MV-4-11 (cell line): ENCODE data around the gene BCOR.
A peak's percentile ranks its signal among the peaks of the same experiment; 100 is the strongest.

Experiments
- DNase-seq: peaks from one replicate; lab custom pipeline; 2025; lab: John Stamatoyannopoulos, UW

Gene BCOR

DNA sequence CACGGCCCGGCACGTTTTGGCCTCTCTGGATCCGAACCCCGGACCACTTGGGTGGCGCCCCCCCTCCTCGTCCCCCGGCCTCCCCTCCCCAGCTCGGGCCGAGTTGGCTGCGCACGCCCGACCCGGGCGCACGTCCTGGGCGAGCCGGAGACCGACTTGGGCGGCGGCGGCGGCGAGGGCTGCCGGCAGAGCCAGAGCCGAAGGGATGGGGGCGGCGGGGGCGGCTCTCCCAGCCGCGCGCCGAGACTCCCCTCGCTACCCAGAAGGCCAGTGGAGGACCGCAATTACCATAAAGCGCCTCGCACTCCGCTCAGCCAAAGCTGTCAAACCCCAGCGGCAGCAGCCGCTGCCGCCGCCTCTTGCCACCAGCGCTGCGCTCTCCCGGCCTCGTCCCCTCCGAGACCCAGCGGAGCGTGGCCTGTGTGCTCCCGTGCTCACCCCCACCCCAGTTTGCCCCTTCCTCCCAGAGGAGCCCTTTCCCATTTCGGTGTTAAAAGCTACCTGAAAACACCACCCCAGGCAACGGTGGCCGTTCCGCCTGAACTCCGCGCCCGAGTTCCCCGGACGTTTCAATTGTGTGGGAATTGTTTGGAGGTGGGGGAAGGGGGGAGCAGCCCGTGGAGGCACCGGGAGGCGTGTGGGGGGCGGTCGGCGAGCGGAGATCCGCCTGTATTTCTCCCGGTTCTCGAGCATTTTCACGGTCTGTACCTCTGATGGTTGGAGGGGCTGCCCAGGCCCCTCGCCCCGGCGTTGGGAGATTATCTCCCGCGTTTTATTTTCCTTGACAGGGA, 701 bp upstream of the BCOR start:
- DNase-seq = peak; percentile 48

GRCh38 chrX:40097141-40097503, 636 bp downstream of the BCOR start:
- DNase-seq = no peak

DNA sequence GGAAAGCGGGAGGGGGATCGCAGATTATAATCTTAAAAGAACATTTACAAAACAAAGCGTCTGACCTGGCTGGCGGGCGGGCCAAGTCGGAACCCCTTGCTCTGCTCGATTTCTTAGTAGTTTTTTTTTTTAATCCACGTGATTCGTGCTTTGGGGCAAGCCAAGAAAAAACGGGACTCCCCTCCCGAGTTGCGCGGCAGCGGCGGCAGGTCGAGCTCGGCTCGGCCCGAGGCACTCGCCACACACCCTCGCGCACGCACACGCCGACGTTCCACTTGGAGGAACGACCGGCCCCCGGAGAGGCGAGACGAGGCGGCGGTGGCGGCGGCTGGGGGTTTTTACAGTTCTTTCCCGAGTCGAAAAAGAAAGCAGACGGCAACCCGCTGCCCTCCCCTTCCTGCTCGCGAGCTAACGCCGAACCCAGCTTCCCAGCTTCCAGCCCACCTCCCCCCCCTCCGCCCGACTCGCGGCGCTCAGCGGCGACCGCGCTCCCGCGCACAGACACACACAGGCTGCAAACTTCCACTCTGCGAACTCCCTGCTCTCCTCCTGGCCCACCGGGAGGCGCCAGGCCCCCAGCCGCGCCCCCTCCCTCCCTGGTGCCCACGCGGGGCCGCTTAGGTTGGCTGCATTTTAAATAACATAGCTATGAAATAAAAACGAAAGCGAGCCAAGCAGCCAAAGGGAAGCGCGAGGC, 1.2 kb downstream of the BCOR start:
- no peak for DNase-seq

- peak; percentile 53 for DNase-seq
Observed at GRCh38 chrX:40095583-40096394, 2.0 kb downstream of the BCOR start.

GRCh38 chrX:40094900-40095582, 2.7 kb downstream of the BCOR start:
- no peak for DNase-seq

- peak; percentile 37 for DNase-seq
Observed at GRCh38 chrX:40094041-40094899, 3.5 kb downstream of the BCOR start.

GRCh38 chrX:40093586-40093985, 4.2 kb downstream of the BCOR start:
- DNase-seq = no peak

- DNase-seq = no peak
Observed at GRCh38 chrX:40092808-40093435, 4.8 kb downstream of the BCOR start.

GRCh38 chrX:40091691-40092421, 5.9 kb downstream of the BCOR start:
- no peak for DNase-seq

DNA sequence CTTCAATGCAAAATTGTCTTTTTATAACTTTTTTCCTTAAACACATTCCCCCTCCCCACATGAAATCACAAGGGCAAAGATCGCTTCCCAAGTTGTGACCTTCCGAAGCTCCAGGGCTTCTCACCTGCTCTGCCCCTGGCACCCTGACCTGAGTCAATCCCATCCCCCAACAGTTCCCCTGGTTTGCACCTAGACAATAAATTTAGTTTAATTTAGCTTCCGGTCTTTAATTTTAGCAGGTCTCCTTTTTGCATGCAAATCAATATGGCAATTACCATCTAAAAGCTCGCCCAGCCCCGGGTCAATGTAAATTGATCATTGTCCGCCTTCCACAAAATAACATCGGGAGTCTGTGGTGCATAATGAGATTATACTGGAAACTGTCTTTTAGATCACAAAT, 6.8 kb downstream of the BCOR start:
- DNase-seq = no peak

DNA sequence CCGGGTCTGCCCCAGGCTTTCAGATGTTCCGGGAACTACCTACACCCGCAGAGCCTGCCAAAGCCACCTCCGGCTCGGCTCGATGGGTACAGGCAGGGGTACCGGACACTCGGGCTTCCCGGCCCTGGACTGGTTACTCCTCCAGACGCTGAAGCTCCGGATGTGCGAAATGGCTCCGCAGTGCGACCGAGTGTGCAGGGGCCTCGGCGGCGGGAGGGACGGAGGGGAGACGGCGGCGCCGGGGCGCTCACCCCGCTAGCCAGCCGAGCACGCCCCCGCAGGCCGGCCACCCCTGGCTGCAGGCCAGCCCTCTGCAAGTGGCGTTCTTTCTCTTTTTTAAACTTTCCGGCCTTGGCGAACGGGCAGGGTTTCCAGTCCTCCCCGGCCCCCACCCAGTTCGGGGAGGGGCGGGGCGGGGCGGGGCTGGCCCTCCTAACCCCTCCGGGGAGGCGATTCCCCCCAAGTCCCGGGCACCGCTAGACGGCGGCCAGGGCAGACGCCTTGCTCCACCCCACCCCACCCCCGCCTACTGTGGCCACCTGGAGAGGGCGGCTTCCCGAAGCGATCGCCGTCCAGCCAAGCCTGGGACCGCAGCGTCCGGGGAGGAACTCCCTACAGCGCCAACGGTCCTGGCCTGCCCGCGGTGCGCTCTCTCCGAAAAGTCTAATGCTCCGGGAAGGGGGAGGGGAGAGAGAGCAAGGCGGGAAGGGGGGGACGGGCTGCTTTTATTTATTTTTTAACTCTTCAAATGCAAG, 7.5 kb downstream of the BCOR start:
- no peak for DNase-seq

GRCh38 chrX:40088803-40089540, 8.8 kb downstream of the BCOR start:
- DNase-seq = no peak

DNA sequence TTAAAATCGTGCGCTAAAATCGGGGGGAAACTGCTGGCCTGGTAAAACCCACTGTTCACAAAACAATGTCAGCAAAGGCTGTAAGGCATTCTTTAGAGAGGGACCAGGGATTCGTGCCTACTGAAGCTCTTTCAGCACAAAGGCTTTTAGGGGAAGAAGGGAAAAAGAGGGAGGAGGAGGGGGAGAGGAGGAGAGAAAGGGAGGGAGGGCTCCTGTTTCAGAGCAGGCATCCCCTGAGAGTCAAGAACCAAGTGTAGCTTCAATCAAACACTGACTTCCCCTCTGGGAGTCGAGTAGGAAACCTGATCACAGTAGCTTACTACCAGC, 9.5 kb downstream of the BCOR start:
- DNase-seq = no peak

DNA sequence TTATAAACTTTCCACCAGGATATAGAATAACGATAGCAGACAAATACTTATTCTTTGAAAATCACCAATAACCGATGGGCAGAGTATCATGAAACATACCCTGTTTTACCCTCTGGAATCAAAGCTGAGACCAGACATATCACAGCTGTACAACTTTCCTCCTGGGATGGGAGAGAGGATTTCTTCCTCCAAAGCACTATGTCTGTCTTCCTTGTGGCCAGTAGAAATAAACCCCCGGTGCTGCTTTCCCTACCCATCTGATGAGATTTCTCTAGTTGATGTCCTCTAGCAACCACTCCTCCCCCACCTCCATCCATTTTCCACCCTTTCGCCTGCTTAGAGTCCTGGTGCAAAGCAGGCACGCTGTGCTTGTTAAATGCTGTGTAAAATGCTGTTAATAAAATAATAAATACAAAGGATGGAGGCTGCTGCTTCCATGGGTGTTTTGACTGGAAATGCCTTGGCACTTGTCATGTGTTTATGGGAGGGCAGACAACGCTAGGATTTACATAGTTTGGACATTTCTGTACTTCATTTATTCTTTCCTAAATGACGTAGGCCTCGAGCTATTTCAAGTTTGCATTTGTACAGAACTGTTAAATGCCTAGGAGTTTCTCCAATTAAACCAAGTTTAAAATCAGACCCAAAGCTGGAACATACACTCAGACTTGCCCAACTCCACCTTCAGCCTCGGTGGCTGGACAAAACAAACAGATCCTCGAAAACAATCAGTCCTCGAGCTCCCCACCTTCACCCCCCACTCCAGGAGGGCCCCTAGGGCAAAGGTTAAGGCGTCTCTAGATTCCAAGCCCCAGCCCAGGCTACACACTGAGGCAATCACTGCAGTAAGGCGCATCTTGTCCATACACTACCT, 10.1 kb downstream of the BCOR start:
- DNase-seq = no peak

- no peak for DNase-seq
Observed at GRCh38 chrX:40086569-40087335, 11.0 kb downstream of the BCOR start.

DNA sequence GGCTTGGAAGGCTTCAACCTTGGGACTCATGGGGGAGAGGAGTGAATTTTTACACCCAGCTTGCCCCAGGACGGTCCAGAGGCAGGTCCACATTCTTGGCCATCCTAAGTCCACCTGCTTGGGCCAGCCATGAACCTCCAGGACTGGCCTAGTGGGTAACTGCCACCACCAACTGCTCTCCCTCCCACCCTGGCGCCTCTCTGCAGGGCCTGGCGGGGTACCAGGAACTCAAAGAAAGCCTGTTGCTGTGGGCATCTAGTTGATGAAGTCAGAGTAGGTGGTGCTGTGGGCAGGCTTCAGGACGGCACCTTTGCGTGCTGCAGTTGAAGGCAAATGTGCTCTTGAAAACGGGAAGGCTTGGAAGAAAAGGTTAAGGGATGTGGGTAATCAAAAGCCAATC, 12.0 kb downstream of the BCOR start:
- DNase-seq = no peak

DNA sequence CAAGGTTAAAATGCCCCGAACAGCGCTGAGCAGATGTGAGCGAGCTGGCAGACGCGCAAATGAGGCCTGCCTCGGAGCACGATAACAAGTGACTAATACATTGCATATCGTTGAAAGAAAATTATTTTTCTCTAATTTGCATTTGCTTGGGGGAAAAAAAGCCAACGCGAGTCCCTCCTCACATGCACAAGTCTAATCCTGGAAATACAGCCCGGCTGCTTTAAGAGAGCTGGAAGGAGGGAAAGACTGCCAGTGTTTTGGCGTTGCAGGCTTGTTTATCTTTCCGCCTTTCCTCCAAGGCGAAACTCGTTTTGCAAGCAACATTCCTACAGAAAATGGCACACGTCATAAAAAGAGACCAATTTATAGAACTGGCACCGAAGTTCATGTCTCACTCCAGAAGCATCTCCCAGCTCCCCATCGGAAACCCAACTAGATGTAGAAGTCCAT, 12.6 kb downstream of the BCOR start:
- DNase-seq = no peak
